HepG2 (cell line): Measurements from ENCODE around the gene TBCE. TPM values are rescaled to one million over a fixed set of nuclear protein-coding genes. Genes with fewer than 3 reads are reported as not detected.

Experiments used
- ATAC-seq: fragments of 200-7000 bp; cut with Tn5 transposase; 3 replicates; pipeline ENCODE4 v1.9.1; 2020; ENCODE audit warnings: mild to moderate bottlenecking, moderate library complexity
- BruUV-seq: library from RNA; stranded (reverse); fragments of 400-500 nt; replicated peaks from 2 replicates; lab custom pipeline; 2021; lab: Mats Ljungman, UMichigan
- CTCF ChIA-PET: fragments of 300-600 bp; formaldehyde crosslinking; extraction: SDS; loops from one replicate; lab custom pipeline; 2021; ENCODE audit warnings: low total read pairs, inconsistent platforms, low intra/inter-chr PET ratio; lab: Yijun Ruan, JAX
- POLR2A ChIA-PET: fragments of 350-600 bp; sonication (Branson Sonifier 250); formaldehyde crosslinking; loops from one replicate; lab custom pipeline; 2020; ENCODE audit warnings: antibody characterized with exemption, inconsistent platforms; lab: Yijun Ruan, JAX
- DNase-seq: peaks from one replicate; pipeline ENCODE4 v3.0.0-alpha.2; 2015; ENCODE audit warnings: low spot score
- FAIRE-seq: peaks from 3 replicates; lab custom pipeline; 2011; peaks lifted over from hg19 to GRCh38; lab: Jason Lieb, UNC
- H2AFZ ChIP-seq: one replicate; pipeline ENCODE4 v1.6.1; 2011; ENCODE audit warnings: low read length, inconsistent platforms
- H3K27ac ChIP-seq: fragments of 300-600 bp; 3 replicates; pipeline ENCODE4 v1.8.0; 2011; ENCODE audit warnings: mixed run types, mild to moderate bottlenecking, mixed read lengths, low read length, inconsistent platforms; ENCODE audit not compliant: insufficient read depth; ENCODE audit errors: extremely low read length
- H3K27me3 ChIP-seq, 2 experiments: fragments of 200-600 bp in 1 of 2; 2 replicates in 1 of 2; 3 replicates in 1 of 2; pipeline versions ENCODE4 v1.6.0 to v1.8.0; 2011; ENCODE audit warnings: low read length in 2 of 2, mild to moderate bottlenecking in 2 of 2, moderate library complexity in 2 of 2, inconsistent platforms in 1 of 2; ENCODE audit not compliant: insufficient read depth in 2 of 2, control insufficient read depth in 1 of 2
- H3K36me3 ChIP-seq, 2 experiments: fragments of 200-600 bp in 1 of 2; replicated peaks in 1 of 2; 2 replicates in 1 of 2; 3 replicates in 1 of 2; pipeline versions ENCODE4 v1.5.1 to v1.8.0; 2011; ENCODE audit warnings: low read length in 2 of 2, inconsistent platforms in 1 of 2; ENCODE audit not compliant: insufficient read depth in 2 of 2, control insufficient read depth in 1 of 2
- H3K4me1 ChIP-seq: 2 replicates; pipeline ENCODE4 v1.5.1; 2012; ENCODE audit warnings: low read length, inconsistent platforms; ENCODE audit not compliant: insufficient read depth
- H3K4me2 ChIP-seq: 2 replicates; pipeline ENCODE4 v1.6.0; 2011; ENCODE audit warnings: low read depth, low read length, inconsistent platforms
- H3K4me3 ChIP-seq, 3 experiments: fragments of 200-600 bp in 1 of 3; sonication (generic), shearing (Covaris generic) in 1 of 3; replicated peaks in 1 of 3; 2 replicates each; pipeline ENCODE4 v1.5.1; 2011 to 2016; ENCODE audit warnings: low read length in 3 of 3, inconsistent platforms in 2 of 3, low read depth in 2 of 3, mild to moderate bottlenecking in 2 of 3, control low read depth in 1 of 3, mixed read lengths in 1 of 3; ENCODE audit not compliant: insufficient read depth in 1 of 3
- H3K79me2 ChIP-seq: one replicate; pipeline ENCODE4 v1.6.1; 2011; ENCODE audit warnings: low read length, inconsistent platforms; ENCODE audit not compliant: insufficient read depth
- H3K9ac ChIP-seq: 2 replicates; pipeline ENCODE4 v1.6.0; 2011; ENCODE audit warnings: mild to moderate bottlenecking, low read depth, low read length, inconsistent platforms; ENCODE audit not compliant: insufficient read depth
- H3K9me3 ChIP-seq: 2 replicates; pipeline ENCODE4 v1.5.1; 2012; ENCODE audit warnings: mild to moderate bottlenecking, low read length
- H4K20me1 ChIP-seq: 2 replicates; pipeline ENCODE4 v1.6.0; 2011; ENCODE audit warnings: inconsistent platforms, mild to moderate bottlenecking, low read length, moderate library complexity; ENCODE audit not compliant: insufficient read depth
- ARID5B ChIP-seq: IDR thresholded peaks from 2 replicates; pipeline ENCODE4 v1.4.0; 2020; ENCODE audit warnings: mild to moderate bottlenecking, missing genetic modification reagents
- ATF1 ChIP-seq: IDR thresholded peaks from 2 replicates; pipeline ENCODE4 v1.6.1; 2016; ENCODE audit warnings: mild to moderate bottlenecking, control low read depth
- CEBPZ ChIP-seq: IDR thresholded peaks from 2 replicates; pipeline ENCODE4 v1.6.1; 2012; ENCODE audit warnings: low read length, improper control_type of control experiment
- FIP1L1 ChIP-seq: fragments of 200-400 bp; formaldehyde crosslinking; IDR thresholded peaks from 2 replicates; pipeline ENCODE4 v1.6.1; 2018; ENCODE audit warnings: low read depth, mild to moderate bottlenecking, low read length, moderate library complexity, borderline replicate concordance; ENCODE audit not compliant: insufficient read depth
- GATAD2A ChIP-seq: IDR thresholded peaks from 2 replicates; pipeline ENCODE4 v1.6.1; 2016
- KLF16 ChIP-seq, 2 experiments: sonication (generic) in 1 of 2; formaldehyde crosslinking in 1 of 2; IDR thresholded peaks; 2 replicates each; pipeline versions ENCODE4 v1.6.1 to v1.8.0; 2016 to 2023; ENCODE audit warnings: missing genetic modification reagents in 2 of 2, missing compliant biosample characterization in 1 of 2
- SKI ChIP-seq: fragments of 450-650 bp; IDR thresholded peaks from one replicate; pipeline ENCODE4 v1.6.1; 2018; ENCODE audit warnings: mild to moderate bottlenecking; ENCODE audit not compliant: partially characterized antibody
- SMARCC2 ChIP-seq: fragments of 450-650 bp; IDR thresholded peaks from 2 replicates; pipeline ENCODE4 v1.6.1; 2017; ENCODE audit warnings: antibody characterized with exemption, mild to moderate bottlenecking
- ZKSCAN5 ChIP-seq: sonication (generic); formaldehyde crosslinking; IDR thresholded peaks from 2 replicates; pipeline ENCODE4 v1.5.1; 2020; ENCODE audit warnings: mild to moderate bottlenecking, missing genetic modification reagents
- ZNF597 ChIP-seq: sonication (generic); formaldehyde crosslinking; IDR thresholded peaks from 2 replicates; pipeline ENCODE4 v1.5.0; 2020; ENCODE audit warnings: missing genetic modification reagents
- WGBS: methylation state at CpG from one replicate; pipeline ENCODE4 v1.1.6; 2017; ENCODE audit warnings: low lambda C conversion rate; 5-methylcytosine and 5-hydroxymethylcytosine counted together
- in situ Hi-C: cut with HindIII; loops from 2 replicates; pipeline ENCODE4 v1.10.0; 2017; ENCODE audit warnings: low pct_unique_long_range_greater_than_20kb; ENCODE audit not compliant: extremely low pct_ligation_motif_present
- intact Hi-C: fragments of 100-400 bp; cut with micrococcal nuclease; formaldehyde crosslinking; loops from one replicate; pipeline ENCODE4 v1.10.0; 2022; ENCODE audit not compliant: unreplicated experiment
- polyA plus RNA-seq, 8 experiments: library from polyadenylated mRNA; depleted of rRNA in 3 of 8; stranded (reverse) in 7 of 8; unstranded in 1 of 8; fragments of >200 nt; fragmentation: Illumina TruSeq in 4 of 8; extraction: Trizol in 4 of 8; gene quantifications; 2 replicates each; pipeline versions ENCODE4 v1.2.1 to v1.2.3, GENCODE V29; 2011 to 2016; ENCODE audit warnings: low read depth in 4 of 8, missing spikeins in 1 of 8, mixed read lengths in 1 of 8; ENCODE audit not compliant: insufficient read depth in 1 of 8
- total RNA-seq, 5 experiments: library from RNA; depleted of rRNA; stranded (reverse); fragments of >200 nt; fragmentation: Illumina TruSeq; extraction: Trizol; gene quantifications; 2 replicates each; pipeline ENCODE4 v1.2.3, GENCODE V29; 2016; ENCODE audit warnings: low read depth in 1 of 5

Gene TBCE
- total and polyA plus RNA-seq, 2 of the 13 experiments (the other 11 are each of a cell fraction or from before 2014, with no cell fraction given), result 25.6 to 31.1 TPM

GRCh38 chr1:235409042-235409820 is 42.0 kb downstream of the TBCE start:
- Histone ChIP-seq H2AFZ (no peak overlapping the region), H3K36me3 (no peaks in the 10 kb centered on the region), H3K27ac (peak overlapping the region; percentile 99), H4K20me1 (no peaks in the 10 kb centered on the region), H3K4me2 (peak overlapping the region; percentile 77), H3K79me2 (peaks cover 10% of the 10 kb centered on the region), H3K9me3 (no peaks in the 10 kb centered on the region), H3K27me3 (no peaks in the 10 kb centered on the region), H3K4me3 (peak overlapping the region; percentile 13 to 38 (median 29); a peak in 2 of 6 replicates), H3K4me1 (peaks cover 70% of the 10 kb centered on the region), H3K9ac (peak overlapping the region; percentile 79)
- TSS peak; percentile 42 for BruUV-seq
- WGBS, result 0% methylated on average over 7 of the region's 7 CpGs
- CTCF ChIA-PET, result no interaction called here
- in situ Hi-C loops (no loop called here), intact Hi-C loops (no loop called here)
- POLR2A ChIA-PET, result interaction anchor here (1.0 to 2.4 kb wide), 8 partner anchors 17 to 303 kb away, joined by 3 to 12 read pairs (median 4); partner anchors contain the start of genes ARID4B, GGPS1, RBM34 and TBCE
- DNase-seq, result peak; percentile 93
- peak; percentile 73 for ATAC-seq
- no peak for FAIRE-seq
- TF ChIP-seq ATF1 (CRISPR knock-in tag), result no peak
- no peak for TF ChIP-seq ZNF597
- peak; percentile 90 for TF ChIP-seq ARID5B (CRISPR knock-in tag)
- TF ChIP-seq SMARCC2, result no peak
- TF ChIP-seq ZKSCAN5 (CRISPR knock-in tag), result no peak
- TF ChIP-seq FIP1L1, result no peak
- peak; percentile 94 for TF ChIP-seq GATAD2A
- TF ChIP-seq CEBPZ, result no peak
- TF ChIP-seq KLF16 (CRISPR knock-in tag; IDR thresholded peaks at IDR 0.05), result peak in 1 of 2 experiments; percentile 86; a peak in 2 of 4 replicates
- TF ChIP-seq SKI, result peak; percentile 74
